Measurements from ENCODE around the gene ARID3A.

DNA sequence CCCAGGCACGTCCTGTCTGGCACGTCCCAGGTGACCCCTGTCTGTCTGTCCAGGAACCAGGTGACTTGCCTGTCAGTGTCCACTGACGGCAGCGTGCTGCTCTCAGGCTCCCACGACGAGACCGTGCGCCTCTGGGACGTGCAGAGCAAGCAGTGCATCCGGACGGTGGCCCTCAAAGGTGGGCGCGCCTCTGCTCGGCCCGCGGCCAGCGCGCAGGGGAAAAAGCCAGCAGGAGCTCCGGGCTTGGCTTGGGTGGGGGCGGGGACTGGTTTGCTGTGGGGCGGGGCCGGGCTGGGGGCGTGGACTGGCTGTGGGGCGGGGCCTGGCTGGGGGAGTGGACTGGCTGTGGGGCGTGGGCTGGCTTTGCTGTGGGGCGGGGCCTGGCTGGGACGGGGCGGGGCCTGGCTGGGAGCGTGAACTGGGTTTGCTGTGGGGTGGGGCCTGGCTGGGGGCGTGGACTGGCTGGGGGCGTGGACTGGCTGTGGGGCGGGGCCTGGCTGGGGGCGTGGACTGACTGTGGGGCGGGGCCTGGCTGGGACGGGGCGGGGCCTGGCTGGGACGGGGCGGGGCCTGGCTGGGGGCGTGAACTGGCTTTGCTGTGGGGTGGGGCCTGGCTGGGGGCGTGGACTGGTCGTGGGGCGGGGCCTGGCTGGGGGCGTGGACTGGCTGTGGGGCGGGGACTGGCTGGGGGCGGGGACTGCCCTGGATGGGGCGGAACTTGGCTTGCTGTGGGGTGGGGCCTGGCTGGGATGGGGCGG is 65.5 kb downstream of the ARID3A start:
- TF ChIP-seq, protein P1, sequence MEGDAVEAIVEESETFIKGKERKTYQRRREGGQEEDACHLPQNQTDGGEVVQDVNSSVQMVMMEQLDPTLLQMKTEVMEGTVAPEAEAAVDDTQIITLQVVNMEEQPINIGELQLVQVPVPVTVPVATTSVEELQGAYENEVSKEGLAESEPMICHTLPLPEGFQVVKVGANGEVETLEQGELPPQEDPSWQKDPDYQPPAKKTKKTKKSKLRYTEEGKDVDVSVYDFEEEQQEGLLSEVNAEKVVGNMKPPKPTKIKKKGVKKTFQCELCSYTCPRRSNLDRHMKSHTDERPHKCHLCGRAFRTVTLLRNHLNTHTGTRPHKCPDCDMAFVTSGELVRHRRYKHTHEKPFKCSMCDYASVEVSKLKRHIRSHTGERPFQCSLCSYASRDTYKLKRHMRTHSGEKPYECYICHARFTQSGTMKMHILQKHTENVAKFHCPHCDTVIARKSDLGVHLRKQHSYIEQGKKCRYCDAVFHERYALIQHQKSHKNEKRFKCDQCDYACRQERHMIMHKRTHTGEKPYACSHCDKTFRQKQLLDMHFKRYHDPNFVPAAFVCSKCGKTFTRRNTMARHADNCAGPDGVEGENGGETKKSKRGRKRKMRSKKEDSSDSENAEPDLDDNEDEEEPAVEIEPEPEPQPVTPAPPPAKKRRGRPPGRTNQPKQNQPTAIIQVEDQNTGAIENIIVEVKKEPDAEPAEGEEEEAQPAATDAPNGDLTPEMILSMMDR (conservative IDR thresholded peaks at IDR 0.05; ENCODE audit: low read length), result no peak
- TF ChIP-seq EZH2phosphoT487 (IDR thresholded peaks at IDR 0.05; ENCODE audit: borderline replicate concordance), result no peak

Data from Loucy (cell line).